RWPE2 (cell line): ENCODE measurements around the gene COA3.

Source experiments
- ATAC-seq: fragments of 200-7000 bp; cut with Tn5 transposase; 3 replicates; pipeline ENCODE4 v1.9.1; 2021; ENCODE audit warnings: low read depth
- DNase-seq: peaks from one replicate; pipeline ENCODE4 v3.0.0-alpha.2; 2020; ENCODE audit warnings: low spot score
- H3K27ac ChIP-seq: fragments of 450-650 bp; 2 replicates; pipeline ENCODE4 v1.5.1; 2017; ENCODE audit warnings: mild to moderate bottlenecking; ENCODE audit not compliant: poor library complexity, severe bottlenecking
- H3K27me3 ChIP-seq: fragments of 250-450 bp; sonication (Bioruptor Pico); 2 replicates; pipeline ENCODE4 v1.5.1; 2021; ENCODE audit warnings: mild to moderate bottlenecking, moderate library complexity; ENCODE audit not compliant: insufficient read depth, poor library complexity, severe bottlenecking
- H3K36me3 ChIP-seq: fragments of 250-450 bp; sonication (Bioruptor Pico); 2 replicates; pipeline ENCODE4 v1.5.1; 2020; ENCODE audit warnings: low read depth, mild to moderate bottlenecking, moderate library complexity
- H3K4me1 ChIP-seq: fragments of 250-450 bp; sonication (Bioruptor Pico); 2 replicates; pipeline ENCODE4 v1.5.1; 2021; ENCODE audit warnings: mild to moderate bottlenecking, moderate library complexity; ENCODE audit not compliant: insufficient read depth, poor library complexity, severe bottlenecking
- H3K4me3 ChIP-seq: fragments of 250-450 bp; sonication (Bioruptor Pico); 2 replicates; pipeline ENCODE4 v1.5.1; 2021; ENCODE audit warnings: mild to moderate bottlenecking, moderate library complexity; ENCODE audit not compliant: severe bottlenecking
- H3K9me3 ChIP-seq: fragments of 250-450 bp; sonication (Bioruptor Pico); 2 replicates; pipeline ENCODE4 v1.5.1; 2021; ENCODE audit warnings: mild to moderate bottlenecking, moderate library complexity; ENCODE audit not compliant: severe bottlenecking
- TF ChIP-seq, protein P1 (sequence below): fragments of 450-650 bp; IDR thresholded peaks from one replicate; pipeline ENCODE4 v1.5.1; 2017; ENCODE audit warnings: mild to moderate bottlenecking, moderate library complexity; ENCODE audit not compliant: poor library complexity, severe bottlenecking

The COA3 gene, protein sequence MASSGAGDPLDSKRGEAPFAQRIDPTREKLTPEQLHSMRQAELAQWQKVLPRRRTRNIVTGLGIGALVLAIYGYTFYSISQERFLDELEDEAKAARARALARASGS

DNA sequence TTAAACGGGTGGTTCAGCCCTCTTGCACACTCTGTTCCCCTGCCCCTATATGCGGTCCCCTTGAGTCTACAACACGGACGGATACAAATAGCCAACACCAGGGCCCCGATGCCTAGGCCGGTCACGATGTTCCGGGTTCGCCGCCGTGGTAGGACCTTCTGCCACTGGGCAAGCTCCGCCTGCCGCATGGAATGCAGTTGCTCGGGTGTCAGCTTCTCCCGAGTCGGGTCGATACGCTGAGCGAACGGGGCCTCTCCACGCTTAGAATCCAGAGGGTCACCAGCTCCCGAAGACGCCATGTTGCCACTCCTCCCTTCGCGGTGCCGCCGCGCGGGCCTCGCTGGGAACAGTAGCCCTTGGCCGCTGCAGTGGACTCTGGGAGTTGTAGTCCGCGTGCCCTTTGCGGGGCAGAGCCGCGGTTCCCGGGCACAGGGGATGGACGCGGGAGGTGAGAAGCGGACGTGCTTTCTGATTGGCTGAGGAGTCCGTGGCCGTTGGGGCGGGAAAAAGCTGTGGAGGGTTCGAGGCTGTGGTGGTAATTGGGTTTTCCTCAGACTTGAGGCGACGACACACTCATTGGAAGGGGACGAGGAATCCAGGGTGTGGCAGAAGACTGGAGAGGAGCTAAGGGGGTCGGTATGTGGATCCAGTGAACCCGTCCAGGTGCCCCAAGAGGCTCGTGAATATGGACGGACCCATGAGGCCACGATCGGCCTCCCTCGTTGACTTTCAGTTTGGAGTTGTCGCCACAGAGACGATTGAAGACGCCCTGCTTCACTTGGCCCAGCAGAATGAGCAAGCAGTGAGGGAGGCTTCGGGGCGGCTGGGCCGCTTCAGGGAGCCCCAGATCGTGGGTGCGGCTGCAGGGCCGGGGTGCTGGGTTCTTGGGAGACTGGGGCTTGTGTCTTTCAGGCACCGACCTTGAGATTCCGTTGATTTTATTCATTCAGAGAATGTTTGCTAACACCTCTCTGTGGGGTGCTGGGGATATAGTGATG is at the start of gene COA3, which contains the start of gene CNTD1:
TSS of gene COA3 (minus strand) at position 322 of the 998 bp plus-strand sequence. CDS start at position 299, 23 bp downstream.
TSS of gene CNTD1 (plus strand) at position 479 of the 998 bp plus-strand sequence. CDS start at position 686, 207 bp downstream.
- peaks cover 9% of the 10 kb centered on the region for H3K4me1 ChIP-seq
- peak within 1 kb of the TSS; percentile 24 for H3K27ac ChIP-seq
- H3K4me3 ChIP-seq: peak within 1 kb of the TSS; percentile 60
- TF ChIP-seq, protein P1, sequence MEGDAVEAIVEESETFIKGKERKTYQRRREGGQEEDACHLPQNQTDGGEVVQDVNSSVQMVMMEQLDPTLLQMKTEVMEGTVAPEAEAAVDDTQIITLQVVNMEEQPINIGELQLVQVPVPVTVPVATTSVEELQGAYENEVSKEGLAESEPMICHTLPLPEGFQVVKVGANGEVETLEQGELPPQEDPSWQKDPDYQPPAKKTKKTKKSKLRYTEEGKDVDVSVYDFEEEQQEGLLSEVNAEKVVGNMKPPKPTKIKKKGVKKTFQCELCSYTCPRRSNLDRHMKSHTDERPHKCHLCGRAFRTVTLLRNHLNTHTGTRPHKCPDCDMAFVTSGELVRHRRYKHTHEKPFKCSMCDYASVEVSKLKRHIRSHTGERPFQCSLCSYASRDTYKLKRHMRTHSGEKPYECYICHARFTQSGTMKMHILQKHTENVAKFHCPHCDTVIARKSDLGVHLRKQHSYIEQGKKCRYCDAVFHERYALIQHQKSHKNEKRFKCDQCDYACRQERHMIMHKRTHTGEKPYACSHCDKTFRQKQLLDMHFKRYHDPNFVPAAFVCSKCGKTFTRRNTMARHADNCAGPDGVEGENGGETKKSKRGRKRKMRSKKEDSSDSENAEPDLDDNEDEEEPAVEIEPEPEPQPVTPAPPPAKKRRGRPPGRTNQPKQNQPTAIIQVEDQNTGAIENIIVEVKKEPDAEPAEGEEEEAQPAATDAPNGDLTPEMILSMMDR: no peak
- H3K36me3 ChIP-seq: peaks cover 8% of the 10 kb centered on the region; the same call in 1 of the 2 replicates
- DNase-seq (peak; percentile 87), ATAC-seq (peak; percentile 98)
- no peaks in the 10 kb centered on the region for H3K27me3 ChIP-seq
- no peaks in the 10 kb centered on the region for H3K9me3 ChIP-seq

DNA sequence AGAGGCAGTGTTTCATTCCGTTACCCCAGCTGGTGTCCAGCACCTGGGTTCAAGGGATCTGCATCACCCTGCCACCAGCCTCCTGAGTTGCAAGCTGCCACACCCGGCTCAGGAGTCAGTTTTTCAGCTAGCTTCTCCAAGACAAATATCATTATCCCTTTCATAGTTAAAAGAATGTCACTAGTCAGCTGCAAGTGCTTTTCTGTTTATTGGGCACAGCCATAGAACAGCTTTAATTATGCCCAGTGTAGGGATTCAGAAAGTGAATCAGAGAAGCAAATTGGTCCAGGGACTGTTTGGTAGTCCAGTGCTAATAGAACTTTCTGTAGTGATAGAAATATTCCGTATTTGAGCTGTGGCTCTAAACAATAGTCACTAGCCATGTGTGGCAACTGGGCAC is 49.6 kb upstream of the COA3 start:
- Histone ChIP-seq H3K4me3 (no peak overlapping the region), H3K27ac (no peak overlapping the region), H3K27me3 (no peaks in the 10 kb centered on the region), H3K4me1 (no peaks in the 10 kb centered on the region), H3K36me3 (peaks cover 19% of the 10 kb centered on the region), H3K9me3 (no peaks in the 10 kb centered on the region)
- DNase-seq (no peak), ATAC-seq (no peak)
- TF ChIP-seq, protein P1: no peak

DNA sequence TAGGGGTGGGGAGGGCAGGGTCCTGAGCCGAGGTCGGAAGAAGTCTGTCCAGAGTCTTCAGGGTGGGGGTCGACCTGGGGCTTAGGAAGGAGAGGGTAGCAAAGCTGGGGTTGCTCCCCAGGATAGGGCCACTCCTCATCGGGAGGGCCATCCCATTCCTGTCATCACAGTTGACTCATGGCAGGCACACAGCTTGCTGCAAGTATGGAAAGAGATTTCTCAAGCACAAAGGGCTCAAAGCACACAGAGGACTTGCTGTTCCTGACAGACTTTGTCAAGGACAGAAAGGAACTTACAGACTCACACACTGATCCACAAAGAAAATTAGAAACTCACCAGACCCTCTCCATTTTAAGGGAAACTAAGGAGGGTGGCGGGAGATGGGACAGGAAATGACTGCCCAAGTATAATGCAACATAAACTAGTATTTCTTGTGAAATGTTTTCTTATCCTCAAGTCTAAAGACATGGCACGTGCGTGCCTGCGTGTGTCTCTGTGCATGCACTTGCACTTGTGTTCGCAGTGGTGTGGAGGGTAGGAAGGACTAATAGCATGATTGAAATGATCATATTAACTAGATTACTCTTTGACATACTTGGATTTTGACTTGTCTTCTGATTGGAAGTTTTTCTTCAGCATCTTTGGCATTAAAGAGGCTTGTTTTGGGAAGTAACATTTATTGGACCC is 48.2 kb upstream of the COA3 start:
- TF ChIP-seq, protein P1: no peak
- peak; percentile 46; the same call in 2 of the 3 replicates for ATAC-seq
- no peak for DNase-seq
- H3K9me3 ChIP-seq: no peaks in the 10 kb centered on the region
- H3K4me1 ChIP-seq: no peaks in the 10 kb centered on the region
- H3K27me3 ChIP-seq: no peaks in the 10 kb centered on the region
- H3K36me3 ChIP-seq: peaks cover 33% of the 10 kb centered on the region
- no peak overlapping the region for H3K27ac ChIP-seq
- no peak overlapping the region for H3K4me3 ChIP-seq

DNA sequence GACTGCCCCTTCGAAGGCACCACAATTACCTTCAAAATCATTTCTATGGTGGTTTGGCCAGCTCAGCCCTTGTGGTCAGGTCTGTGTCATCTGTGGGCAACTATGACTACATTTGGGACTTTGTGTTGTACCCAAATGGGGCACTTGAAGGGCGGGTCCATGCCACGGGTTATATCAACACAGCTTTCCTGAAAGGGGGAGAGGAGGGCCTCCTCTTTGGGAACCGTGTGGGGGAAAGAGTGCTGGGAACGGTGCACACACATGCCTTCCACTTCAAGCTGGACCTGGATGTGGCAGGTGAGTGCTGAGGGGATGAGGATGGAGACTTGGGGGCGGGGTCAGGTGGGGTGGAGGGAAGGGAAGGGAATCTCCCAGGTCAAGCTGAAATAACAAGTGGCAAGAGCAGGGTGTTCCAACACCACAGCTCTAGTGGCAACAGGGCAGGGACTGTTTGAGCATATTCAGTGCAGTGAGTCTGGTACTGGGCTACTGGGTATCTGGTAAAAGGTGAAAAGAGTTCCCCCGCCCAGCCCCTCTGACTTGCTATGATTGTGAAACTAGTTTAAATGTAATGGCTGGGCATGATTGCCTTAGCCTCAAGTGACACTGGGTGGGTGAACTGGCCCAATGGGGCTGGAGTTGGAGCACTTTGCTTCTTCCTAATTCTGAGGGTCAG is 47.6 kb upstream of the COA3 start:
- H3K4me3 ChIP-seq: no peak overlapping the region
- H3K4me1 ChIP-seq: no peaks in the 10 kb centered on the region
- H3K9me3 ChIP-seq: no peaks in the 10 kb centered on the region
- DNase-seq (no peak), ATAC-seq (peak; percentile 5; the same call in 1 of the 3 replicates)
- no peak overlapping the region for H3K27ac ChIP-seq
- H3K27me3 ChIP-seq: no peaks in the 10 kb centered on the region
- peaks cover 40% of the 10 kb centered on the region for H3K36me3 ChIP-seq
- TF ChIP-seq, protein P1: no peak
